Testis (tissue), 2 donors: ENCODE data around the gene ROBO1.

Experiments
- POLR2A ChIP-seq: fragments of 450-650 bp; IDR thresholded peaks from one replicate; pipeline ENCODE4 v1.6.1; 2017; ENCODE audit warnings: antibody characterized with exemption, mild to moderate bottlenecking, moderate library complexity
- TF ChIP-seq, protein P1 (sequence below), 3 experiments: fragments of 450-650 bp in 2 of 3; fragments of 200-600 bp in 1 of 3; sonication (generic) in 1 of 3; IDR thresholded peaks; one replicate each; pipeline ENCODE4 v1.5.1; 2016 to 2019; ENCODE audit warnings: antibody characterized with exemption in 3 of 3, mild to moderate bottlenecking in 2 of 3, moderate library complexity in 1 of 3

DNA sequence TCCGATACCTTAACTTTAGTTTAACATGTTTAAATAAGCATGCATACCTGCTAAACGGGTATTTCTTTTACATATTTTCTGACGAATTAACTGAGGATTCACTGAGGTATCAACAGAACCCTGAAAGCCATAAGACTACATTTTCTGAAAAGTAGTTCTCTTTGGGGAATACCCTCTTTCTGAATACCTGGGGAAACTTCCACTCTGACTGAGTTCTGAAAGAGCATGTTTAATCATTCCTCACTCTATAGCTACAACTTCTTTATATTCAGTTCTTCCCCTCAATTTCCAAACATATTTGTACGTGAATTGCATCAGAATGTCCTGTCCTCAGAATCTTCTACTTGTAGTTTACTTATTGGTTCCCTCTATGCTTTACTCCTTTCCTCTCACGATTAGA, 403.0 kb downstream of the ROBO1 start:
- no peak for TF ChIP-seq POLR2A
- TF ChIP-seq, protein P1, sequence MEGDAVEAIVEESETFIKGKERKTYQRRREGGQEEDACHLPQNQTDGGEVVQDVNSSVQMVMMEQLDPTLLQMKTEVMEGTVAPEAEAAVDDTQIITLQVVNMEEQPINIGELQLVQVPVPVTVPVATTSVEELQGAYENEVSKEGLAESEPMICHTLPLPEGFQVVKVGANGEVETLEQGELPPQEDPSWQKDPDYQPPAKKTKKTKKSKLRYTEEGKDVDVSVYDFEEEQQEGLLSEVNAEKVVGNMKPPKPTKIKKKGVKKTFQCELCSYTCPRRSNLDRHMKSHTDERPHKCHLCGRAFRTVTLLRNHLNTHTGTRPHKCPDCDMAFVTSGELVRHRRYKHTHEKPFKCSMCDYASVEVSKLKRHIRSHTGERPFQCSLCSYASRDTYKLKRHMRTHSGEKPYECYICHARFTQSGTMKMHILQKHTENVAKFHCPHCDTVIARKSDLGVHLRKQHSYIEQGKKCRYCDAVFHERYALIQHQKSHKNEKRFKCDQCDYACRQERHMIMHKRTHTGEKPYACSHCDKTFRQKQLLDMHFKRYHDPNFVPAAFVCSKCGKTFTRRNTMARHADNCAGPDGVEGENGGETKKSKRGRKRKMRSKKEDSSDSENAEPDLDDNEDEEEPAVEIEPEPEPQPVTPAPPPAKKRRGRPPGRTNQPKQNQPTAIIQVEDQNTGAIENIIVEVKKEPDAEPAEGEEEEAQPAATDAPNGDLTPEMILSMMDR (IDR thresholded peaks at IDR 0.05), result no peak
